Dermis microvascular lymphatic vessel endothelial cell (primary cell): ENCODE data around the gene SPACDR. TPM values are rescaled to one million over a fixed set of nuclear protein-coding genes. Genes with fewer than 3 reads are reported as not detected.
A peak's percentile ranks its signal among the peaks of the same experiment; 100 is the strongest.
"Not testable (repeated sequence)": the region's sequence is repeated elsewhere in the genome, so short reads cannot be mapped to it uniquely, and the experiment has no call there.

Experiments
- DNase-seq, 2 donors: peaks; one replicate each; pipeline versions ENCODE4 v3.0.0 to v3.0.0-alpha.2; 2010; ENCODE audit warnings: low read depth in 2 of 2
- total RNA-seq: library from RNA; depleted of rRNA; stranded (reverse); fragments of >200 nt; gene quantifications from 2 replicates; pipeline ENCODE4 v1.2.1, GENCODE V29; 2014

SPACDR gene
- 0.39 and 0.76 TPM in 2 replicates for total RNA-seq

- no peak for DNase-seq
These were observed at the start of gene SPACDR for GRCh38 chr7:100464210-100464660. SPACDR (minus strand) TSS chr7:100464260; CDS start chr7:100464025, 235 bp downstream.

- no peak for DNase-seq
These were observed 49.3 kb upstream of the SPACDR start for GRCh38 chr7:100513212-100513810.

- DNase-seq: no peak
These were observed 46.6 kb upstream of the SPACDR start for GRCh38 chr7:100510437-100511239.

- peak; percentile 68 to 80 for DNase-seq
These were observed 45.2 kb upstream of the SPACDR start for GRCh38 chr7:100509231-100509630.

- DNase-seq: peak in 1 of 2 donors; percentile 22
These were observed 42.4 kb upstream of the SPACDR start for GRCh38 chr7:100506356-100506923.

- DNase-seq: no peak
These were observed 41.0 kb upstream of the SPACDR start for GRCh38 chr7:100504887-100505611.

- not testable (repeated sequence) for DNase-seq
These were observed 40.0 kb upstream of the SPACDR start for GRCh38 chr7:100504031-100504430.

- not testable (repeated sequence) for DNase-seq
These were observed 36.7 kb upstream of the SPACDR start for GRCh38 chr7:100500743-100501142.

GRCh38 chr7:100496509-100496908, 32.4 kb upstream of the SPACDR start:
- no peak for DNase-seq

GRCh38 chr7:100493476-100494264, 29.6 kb upstream of the SPACDR start:
- peak in 1 of 2 donors; percentile 49 for DNase-seq

- no peak for DNase-seq
These were observed 28.8 kb upstream of the SPACDR start for GRCh38 chr7:100492738-100493475.

- DNase-seq: no peak
These were observed 27.1 kb upstream of the SPACDR start for GRCh38 chr7:100491192-100491578.

GRCh38 chr7:100490483-100491191, 26.6 kb upstream of the SPACDR start:
- DNase-seq: no peak

GRCh38 chr7:100489824-100490223, 25.8 kb upstream of the SPACDR start:
- DNase-seq: peak; percentile 45 to 48

GRCh38 chr7:100489121-100489520, 25.1 kb upstream of the SPACDR start:
- DNase-seq: no peak

GRCh38 chr7:100488333-100489095, 24.5 kb upstream of the SPACDR start:
- DNase-seq: no peak

- no peak for DNase-seq
These were observed 22.8 kb upstream of the SPACDR start for GRCh38 chr7:100486753-100487446.

- no peak for DNase-seq
These were observed 22.1 kb upstream of the SPACDR start for GRCh38 chr7:100486111-100486636.
